Kidney (tissue), 14 donors: ENCODE measurements around the gene SLC7A5. TPM values are rescaled to one million over a fixed set of nuclear protein-coding genes. Genes with fewer than 3 reads are reported as not detected.
A peak's percentile ranks its signal among the peaks of the same experiment; 100 is the strongest.
"Not testable (repeated sequence)": the region's sequence is repeated elsewhere in the genome, so short reads cannot be mapped to it uniquely, and the experiment has no call there.

Source experiments
- DNase-seq, 5 donors: peaks; one replicate each; pipeline ENCODE4 v3.0.0-alpha.2; 2013 to 2020
- FAIRE-seq: peaks from 2 replicates; lab custom pipeline; 2012; peaks lifted over from hg19 to GRCh38; lab: Jason Lieb, UNC
- H3K27ac ChIP-seq, 2 donors: one replicate each; pipeline ENCODE4 v1.7.0; 2013; ENCODE audit warnings: low read depth in 2 of 2, low read length in 2 of 2, inconsistent platforms in 1 of 2
- H3K27me3 ChIP-seq: one replicate; pipeline ENCODE4 v1.7.1; 2013; ENCODE audit warnings: low read length, inconsistent platforms; ENCODE audit not compliant: control insufficient read depth, insufficient read depth
- H3K36me3 ChIP-seq, 3 donors: one replicate each; pipeline versions ENCODE4 v1.7.0 to v1.7.1; 2013; ENCODE audit warnings: low read length in 3 of 3, control low read depth in 1 of 3, inconsistent platforms in 1 of 3; ENCODE audit not compliant: insufficient read depth in 3 of 3, control insufficient read depth in 2 of 3
- H3K4me1 ChIP-seq, 3 donors: one replicate each; pipeline versions ENCODE4 v1.7.0 to v1.7.1; 2013; ENCODE audit warnings: low read length in 3 of 3, inconsistent platforms in 1 of 3, low read depth in 1 of 3; ENCODE audit not compliant: control insufficient read depth in 2 of 3, insufficient read depth in 2 of 3
- H3K4me3 ChIP-seq, 3 donors: one replicate each; pipeline versions ENCODE4 v1.7.0 to v1.8.1; 2013; ENCODE audit warnings: low read length in 3 of 3, control low read depth in 1 of 3, inconsistent platforms in 1 of 3
- H3K9ac ChIP-seq, 3 donors: one replicate each; pipeline versions ENCODE4 v1.7.0 to v1.7.1; 2013; ENCODE audit warnings: low read length in 3 of 3, control low read depth in 1 of 3, inconsistent platforms in 1 of 3
- H3K9me3 ChIP-seq, 3 donors: one replicate each; pipeline versions ENCODE4 v1.7.0 to v1.7.1; 2013; ENCODE audit warnings: low read length in 3 of 3, control low read depth in 1 of 3, inconsistent platforms in 1 of 3; ENCODE audit not compliant: control insufficient read depth in 2 of 3, insufficient read depth in 1 of 3
- intact Hi-C: fragments of 100-400 bp; cut with DNase I; formaldehyde crosslinking; loops from one replicate; pipeline ENCODE4 v1.11.1; 2022
- polyA plus RNA-seq: library from polyadenylated mRNA; stranded (reverse); fragments of 350-450 nt; fragmentation: Illumina TruSeq; extraction: RNeasy Lipid Tissue Mini Kit (QIAGEN cat#74804); gene quantifications from one replicate; pipeline ENCODE4 v1.2.3, GENCODE V29; 2014; ENCODE audit warnings: low read depth, low replicate concordance; ENCODE audit not compliant: insufficient read depth
- total RNA-seq: library from RNA; stranded (reverse); fragmentation: NEBNext Ultra II Directional; extraction: Animal tissue kit (Norgen Biotek cat#: 25700); gene quantifications from one replicate; pipeline ENCODE4 v1.2.1, GENCODE V29; 2021
- TF ChIP-seq, protein P1 (sequence below): IDR thresholded peaks from 3 replicates; pipeline ENCODE4 v1.5.1; 2012; ENCODE audit warnings: mild to moderate bottlenecking, moderate library complexity, borderline replicate concordance; ENCODE audit not compliant: insufficient read depth; ENCODE audit errors: extremely low read depth
- donor health status: control.
- donor health status: control.
- donor health status: control.
- donor health status: control.
- donor health status: control.
- donor health status: DM: yes; HTN: yes; CAD: no.
- donor health status: Normal renal cell carcinoma (clear cell type).

The SLC7A5 gene
- total and polyA plus RNA-seq, 2 donors from 2014 or later = 17.0 to 18.7 TPM

DNA sequence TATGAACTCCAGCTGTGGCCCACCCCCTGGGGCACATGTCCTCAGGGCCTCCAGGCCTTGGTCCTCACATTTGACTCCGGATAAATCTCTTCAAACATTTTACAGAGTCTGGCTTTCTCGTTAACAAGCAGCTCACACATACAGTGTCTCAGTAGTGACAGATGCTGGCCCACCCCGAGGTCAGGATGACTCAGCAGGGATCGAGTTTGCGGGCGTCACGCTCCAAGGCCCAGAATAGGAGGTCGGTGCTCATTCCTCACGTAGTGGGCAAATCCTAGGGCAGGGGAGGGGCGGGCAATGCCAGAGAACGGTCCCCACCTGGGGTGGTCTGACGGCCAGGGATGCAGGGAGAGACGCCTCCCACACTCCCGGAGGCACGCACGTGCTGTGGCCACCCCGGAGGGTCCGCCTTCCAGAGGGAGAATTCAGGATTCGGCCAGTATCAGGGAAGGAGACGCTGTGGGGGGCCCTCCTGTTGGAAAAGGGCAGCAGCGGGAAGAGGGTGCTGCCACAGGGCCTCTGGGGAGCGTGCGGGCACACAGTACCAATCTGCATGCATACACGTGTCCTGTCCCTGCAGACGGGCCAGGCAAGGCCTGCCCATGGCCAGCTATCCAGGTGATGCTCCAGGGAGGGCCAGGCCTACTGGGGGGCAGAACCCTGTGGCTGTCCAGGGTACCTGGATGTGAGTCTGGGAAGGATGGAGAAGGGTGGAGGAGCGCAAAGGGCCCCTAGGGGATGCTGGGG is 8.6 kb downstream of the SLC7A5 start:
- Histone ChIP-seq H3K9me3 (no peaks in the 10 kb centered on the region), H3K27me3 (no peaks in the 10 kb centered on the region), H3K36me3 (no peaks in the 10 kb centered on the region), H3K4me1 (peaks cover 0 to 3% (median 0%) of the 10 kb centered on the region in 3 donors), H3K9ac (no peak overlapping the region), H3K4me3 (no peak overlapping the region), H3K27ac (no peak overlapping the region)
- FAIRE-seq = no peak
- intact Hi-C loops = no loop called here
- TF ChIP-seq, protein P1, sequence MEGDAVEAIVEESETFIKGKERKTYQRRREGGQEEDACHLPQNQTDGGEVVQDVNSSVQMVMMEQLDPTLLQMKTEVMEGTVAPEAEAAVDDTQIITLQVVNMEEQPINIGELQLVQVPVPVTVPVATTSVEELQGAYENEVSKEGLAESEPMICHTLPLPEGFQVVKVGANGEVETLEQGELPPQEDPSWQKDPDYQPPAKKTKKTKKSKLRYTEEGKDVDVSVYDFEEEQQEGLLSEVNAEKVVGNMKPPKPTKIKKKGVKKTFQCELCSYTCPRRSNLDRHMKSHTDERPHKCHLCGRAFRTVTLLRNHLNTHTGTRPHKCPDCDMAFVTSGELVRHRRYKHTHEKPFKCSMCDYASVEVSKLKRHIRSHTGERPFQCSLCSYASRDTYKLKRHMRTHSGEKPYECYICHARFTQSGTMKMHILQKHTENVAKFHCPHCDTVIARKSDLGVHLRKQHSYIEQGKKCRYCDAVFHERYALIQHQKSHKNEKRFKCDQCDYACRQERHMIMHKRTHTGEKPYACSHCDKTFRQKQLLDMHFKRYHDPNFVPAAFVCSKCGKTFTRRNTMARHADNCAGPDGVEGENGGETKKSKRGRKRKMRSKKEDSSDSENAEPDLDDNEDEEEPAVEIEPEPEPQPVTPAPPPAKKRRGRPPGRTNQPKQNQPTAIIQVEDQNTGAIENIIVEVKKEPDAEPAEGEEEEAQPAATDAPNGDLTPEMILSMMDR = no peak
- peak in 4 of 5 donors; percentile 84 to 91 (median 87) for DNase-seq

DNA sequence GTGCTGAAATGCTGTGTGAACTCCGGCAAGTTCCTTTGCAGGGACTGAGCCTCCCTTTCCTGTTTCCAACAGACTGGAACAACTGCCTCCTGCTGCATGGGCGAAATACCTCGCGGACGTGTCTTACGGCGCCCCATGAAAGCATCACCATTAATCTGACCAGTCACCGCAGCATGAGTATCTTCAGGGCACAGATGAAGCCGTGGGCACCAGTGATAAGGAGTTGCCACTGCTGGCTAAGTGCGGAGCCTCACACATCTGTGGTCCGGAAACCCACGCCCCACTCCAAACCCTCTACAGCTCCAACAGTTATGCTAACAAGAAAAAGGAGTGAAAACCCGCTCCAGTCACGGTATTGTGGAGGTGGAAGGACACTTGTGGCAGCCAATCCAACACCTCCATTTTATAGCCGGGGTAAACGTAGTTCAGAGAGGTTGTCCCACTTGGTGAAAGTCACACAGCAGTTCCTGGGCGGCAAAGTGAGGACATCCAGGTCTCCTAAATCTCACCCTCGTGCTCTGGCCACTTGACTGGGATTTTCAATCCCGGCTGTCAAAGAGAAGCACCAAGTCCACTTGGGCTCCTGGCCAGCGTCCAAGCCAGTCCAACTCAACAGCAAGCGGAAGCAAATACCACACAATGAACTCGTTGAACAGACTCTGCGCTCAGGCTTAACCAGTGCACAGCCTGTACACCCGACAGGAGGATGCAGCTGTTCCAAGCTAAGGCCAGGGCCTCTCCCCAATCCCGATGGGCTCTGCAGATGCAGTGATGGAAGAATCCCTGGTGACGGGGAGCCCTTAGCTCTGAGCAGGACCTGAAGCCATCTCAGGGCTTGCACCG is 10.9 kb downstream of the SLC7A5 start:
- intact Hi-C loops, H3K27ac ChIP-seq, H3K9ac ChIP-seq, FAIRE-seq, DNase-seq, H3K9me3 ChIP-seq, H3K4me1 ChIP-seq, H3K27me3 ChIP-seq, H3K36me3 ChIP-seq, H3K4me3 ChIP-seq: not testable (repeated sequence)

DNA sequence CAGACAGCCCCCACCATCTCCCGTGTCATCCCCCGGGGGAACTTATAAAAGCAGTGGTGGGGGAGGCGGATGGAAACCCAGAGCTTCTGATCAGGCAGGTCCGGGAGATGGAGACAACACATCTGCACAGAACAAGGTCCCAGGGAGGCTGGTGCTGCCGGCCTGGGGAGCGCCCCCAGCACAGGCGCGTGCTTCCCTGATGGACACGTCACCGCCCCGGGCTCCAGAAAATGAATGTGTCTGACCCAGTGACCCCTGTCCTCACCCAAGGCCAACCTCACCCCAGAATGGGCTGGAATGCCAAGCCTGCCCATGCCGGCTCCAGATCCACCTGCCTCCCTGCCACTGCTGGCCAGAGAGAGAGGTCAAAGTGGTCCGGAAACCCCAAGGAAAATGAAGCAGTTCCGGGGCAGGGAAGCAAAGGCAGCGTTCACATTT is 12.5 kb downstream of the SLC7A5 start:
- TF ChIP-seq, protein P1 = no peak
- intact Hi-C loops = no loop called here
- no peak for FAIRE-seq
- H3K4me1 ChIP-seq = peaks cover 0 to 5% (median 5%) of the 10 kb centered on the region in 3 donors
- no peaks in the 10 kb centered on the region for H3K36me3 ChIP-seq
- H3K27me3 ChIP-seq = no peaks in the 10 kb centered on the region
- no peak for DNase-seq
- no peaks in the 10 kb centered on the region for H3K9me3 ChIP-seq
- H3K9ac ChIP-seq = no peak overlapping the region
- H3K27ac ChIP-seq = no peak overlapping the region
- no peak overlapping the region for H3K4me3 ChIP-seq
